SK-N-SH (cell line): Measurements from ENCODE around the gene MYCBPAP. TPM values are rescaled to one million over a fixed set of nuclear protein-coding genes. Genes with fewer than 3 reads are reported as not detected.
"Not testable (repeated sequence)": the region's sequence is repeated elsewhere in the genome, so short reads cannot be mapped to it uniquely, and the experiment has no call there.

Experiments used
- CTCF ChIA-PET: fragments of 300-600, 350-600 bp; formaldehyde crosslinking; extraction: SDS; loops from one replicate; lab custom pipeline; 2021; lab: Yijun Ruan, JAX
- POLR2A ChIA-PET: fragments of 350-600 bp; sonication (Branson Sonifier 250); formaldehyde crosslinking; extraction: SDS; loops from one replicate; lab custom pipeline; 2020; ENCODE audit warnings: antibody characterized with exemption, inconsistent platforms; lab: Yijun Ruan, JAX
- DNase-seq: peaks from one replicate; pipeline ENCODE4 v3.0.0; 2012
- H2AFZ ChIP-seq: fragments of 200-600 bp; sonication (generic); 2 replicates; pipeline ENCODE4 v1.8.1; 2016; ENCODE audit warnings: antibody characterized with exemption, mild to moderate bottlenecking, low read depth
- H3F3A ChIP-seq: fragments of 200-600 bp; sonication (generic); replicated peaks from 2 replicates; pipeline ENCODE3; 2016; ENCODE audit warnings: antibody characterized with exemption, mild to moderate bottlenecking; ENCODE audit not compliant: insufficient read depth
- H3K27ac ChIP-seq, 2 experiments: fragments of 200-500 bp in 1 of 2; fragments of 200-600 bp in 1 of 2; sonication (Bioruptor generic) in 1 of 2; sonication (generic), shearing (Covaris generic) in 1 of 2; 2 replicates each; pipeline versions ENCODE4 v1.5.1 to v1.6.1; 2014 to 2016; ENCODE audit warnings: low read depth in 2 of 2, inconsistent platforms in 1 of 2, low read length in 1 of 2, mild to moderate bottlenecking in 1 of 2, mixed read lengths in 1 of 2
- H3K27me3 ChIP-seq: fragments of 200-600 bp; sonication (generic), shearing (Covaris generic); 2 replicates; pipeline ENCODE4 v1.6.1; 2016; ENCODE audit warnings: mixed run types; ENCODE audit not compliant: insufficient read depth
- H3K36me3 ChIP-seq, 2 experiments: fragments of 200-500 bp in 1 of 2; fragments of 200-600 bp in 1 of 2; sonication (Bioruptor generic) in 1 of 2; sonication (generic) in 1 of 2; replicated peaks in 1 of 2; 2 replicates each; pipeline versions ENCODE3 to v1.5.1; 2014 to 2016; ENCODE audit warnings: low read length in 1 of 2, mild to moderate bottlenecking in 1 of 2; ENCODE audit not compliant: insufficient read depth in 2 of 2, control insufficient read depth in 1 of 2
- H3K4me1 ChIP-seq, 2 experiments: fragments of 200-500 bp in 1 of 2; fragments of 200-600 bp in 1 of 2; sonication (Bioruptor generic) in 1 of 2; sonication (generic), shearing (Covaris generic) in 1 of 2; 2 replicates each; pipeline versions ENCODE4 v1.5.1 to v1.6.1; 2014 to 2016; ENCODE audit warnings: low read depth in 1 of 2, low read length in 1 of 2, mixed run types in 1 of 2; ENCODE audit not compliant: insufficient read depth in 2 of 2, control insufficient read depth in 1 of 2
- H3K4me2 ChIP-seq: fragments of 200-600 bp; sonication (generic), shearing (Covaris generic); 2 replicates; pipeline ENCODE4 v1.6.1; 2017; ENCODE audit warnings: mixed run types
- H3K4me3 ChIP-seq, 2 experiments: fragments of 200-500 bp in 1 of 2; fragments of 200-600 bp in 1 of 2; sonication (Bioruptor generic) in 1 of 2; sonication (generic), shearing (Covaris generic) in 1 of 2; 2 replicates each; pipeline versions ENCODE4 v1.5.1 to v1.8.1; 2014 to 2016; ENCODE audit warnings: low read depth in 2 of 2, inconsistent platforms in 1 of 2, low read length in 1 of 2, mild to moderate bottlenecking in 1 of 2, mixed read lengths in 1 of 2, moderate library complexity in 1 of 2
- H3K79me2 ChIP-seq: fragments of 200-600 bp; sonication (generic); 2 replicates; pipeline ENCODE4 v1.8.1; 2017; ENCODE audit warnings: mild to moderate bottlenecking; ENCODE audit not compliant: insufficient read depth
- H3K9ac ChIP-seq: fragments of 200-600 bp; sonication (generic); 2 replicates; pipeline ENCODE4 v1.6.1; 2017; ENCODE audit warnings: mixed run types
- H3K9me2 ChIP-seq: fragments of 200-600 bp; sonication (generic); 2 replicates; pipeline ENCODE4 v1.6.1; 2017; ENCODE audit warnings: mixed run types
- H3K9me3 ChIP-seq: fragments of 200-600 bp; sonication (generic); 2 replicates; pipeline ENCODE4 v1.6.1; 2017; ENCODE audit warnings: mixed run types, mild to moderate bottlenecking, moderate library complexity
- H4K20me1 ChIP-seq: fragments of 200-600 bp; sonication (generic); 2 replicates; pipeline ENCODE4 v1.6.1; 2017; ENCODE audit warnings: mild to moderate bottlenecking, mixed run types; ENCODE audit not compliant: insufficient read depth
- FOSL2 ChIP-seq: IDR thresholded peaks from 2 replicates; pipeline ENCODE4 v1.4.0; 2012; ENCODE audit warnings: low read depth, mild to moderate bottlenecking, moderate library complexity, borderline replicate concordance
- FOXM1 ChIP-seq: IDR thresholded peaks from 2 replicates; pipeline ENCODE4 v1.4.0; 2012; ENCODE audit warnings: low read depth, mild to moderate bottlenecking
- NFIC ChIP-seq: IDR thresholded peaks from 2 replicates; pipeline ENCODE4 v1.4.0; 2012; ENCODE audit warnings: borderline replicate concordance
- RCOR1 ChIP-seq: fragments of 150-350 bp; IDR thresholded peaks from 2 replicates; pipeline ENCODE4 v1.6.1; 2017; ENCODE audit warnings: antibody characterized with exemption, low read length
- RXRA ChIP-seq: IDR thresholded peaks from 2 replicates; pipeline ENCODE4 v1.4.0; 2012; ENCODE audit warnings: low read depth, mild to moderate bottlenecking, borderline replicate concordance
- WGBS: methylation state at CpG from one replicate; pipeline ENCODE4 v1.1.6; 2017; ENCODE audit warnings: low lambda C conversion rate; 5-methylcytosine and 5-hydroxymethylcytosine counted together
- polyA plus RNA-seq, 3 experiments: library from polyadenylated mRNA; depleted of rRNA; stranded (reverse); fragments of >200 nt; gene quantifications; 2 replicates each; pipeline ENCODE4 v1.2.3, GENCODE V29; 2012
- TF ChIP-seq, protein P1 (sequence below): IDR thresholded peaks from 2 replicates; pipeline ENCODE4 v1.6.1; 2012; ENCODE audit warnings: mild to moderate bottlenecking, low read depth, low read length, moderate library complexity
- TF ChIP-seq, protein P2 (sequence below): IDR thresholded peaks from 2 replicates; pipeline ENCODE4 v1.4.0; 2012; ENCODE audit warnings: low read depth, borderline replicate concordance

MYCBPAP gene
- polyA plus RNA-seq, 1 of the 3 experiments (the other 2 are of a cell fraction), result 2.4 TPM

DNA sequence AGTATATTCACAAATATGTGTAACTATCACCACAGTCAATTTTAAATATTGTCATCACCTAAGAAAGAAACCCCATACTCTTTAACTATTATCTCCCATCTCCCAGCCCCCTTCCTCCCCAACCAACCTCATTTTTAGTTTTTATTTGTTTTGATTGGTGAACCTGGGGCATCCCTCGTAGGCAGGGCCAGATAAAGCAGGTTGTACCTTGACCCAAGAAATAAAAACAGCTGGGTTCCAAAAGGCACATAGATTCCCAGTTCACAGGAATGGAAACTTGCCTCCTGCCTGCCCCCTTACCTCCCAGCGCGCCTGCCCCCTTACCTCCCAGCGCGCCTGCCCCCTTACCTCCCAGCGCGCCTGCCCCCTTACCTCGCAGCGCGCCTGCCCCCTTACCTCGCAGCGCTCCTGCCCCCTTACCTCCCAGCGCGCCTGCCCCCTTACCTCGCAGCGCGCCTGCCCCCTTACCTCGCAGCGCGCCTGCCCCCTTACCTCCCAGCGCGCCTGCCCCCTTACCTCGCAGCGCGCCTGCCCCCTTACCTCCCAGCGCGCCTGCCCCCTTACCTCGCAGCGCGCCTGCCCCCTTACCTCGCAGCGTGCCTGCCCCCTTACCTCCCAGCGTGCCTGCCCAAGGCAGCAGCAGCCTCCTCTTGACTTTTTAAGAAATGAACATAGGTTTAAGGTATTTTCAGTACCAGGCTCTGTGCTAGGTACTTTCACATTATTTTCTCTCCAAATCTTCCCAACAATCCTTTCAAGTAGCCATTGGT lies 32.3 kb upstream of the MYCBPAP start:
- H3F3A ChIP-seq, result peaks cover 14% of the 10 kb centered on the region
- H3K9me2 ChIP-seq, H3K9ac ChIP-seq, H3K27ac ChIP-seq, H3K4me3 ChIP-seq, POLR2A ChIA-PET, H3K27me3 ChIP-seq, H3K4me2 ChIP-seq, H3K9me3 ChIP-seq, H4K20me1 ChIP-seq, DNase-seq, H2AFZ ChIP-seq: not testable (repeated sequence)
- WGBS, result 74% methylated on average over 33 of the region's 33 CpGs
- peaks cover 0 to 10% of the 10 kb centered on the region in 2 experiments for H3K36me3 ChIP-seq
- H3K4me1 ChIP-seq, result peaks cover 7 to 17% of the 10 kb centered on the region in 2 experiments; a peak in 2 of 4 replicates
- CTCF ChIA-PET, result interaction anchor here (0.9 to 5.9 kb wide), 9 partner anchors 9 to 114 kb away, joined by 3 to 85 read pairs (median 4); partner anchors contain the start of gene LRRC59
- peaks cover 16% of the 10 kb centered on the region for H3K79me2 ChIP-seq

DNA sequence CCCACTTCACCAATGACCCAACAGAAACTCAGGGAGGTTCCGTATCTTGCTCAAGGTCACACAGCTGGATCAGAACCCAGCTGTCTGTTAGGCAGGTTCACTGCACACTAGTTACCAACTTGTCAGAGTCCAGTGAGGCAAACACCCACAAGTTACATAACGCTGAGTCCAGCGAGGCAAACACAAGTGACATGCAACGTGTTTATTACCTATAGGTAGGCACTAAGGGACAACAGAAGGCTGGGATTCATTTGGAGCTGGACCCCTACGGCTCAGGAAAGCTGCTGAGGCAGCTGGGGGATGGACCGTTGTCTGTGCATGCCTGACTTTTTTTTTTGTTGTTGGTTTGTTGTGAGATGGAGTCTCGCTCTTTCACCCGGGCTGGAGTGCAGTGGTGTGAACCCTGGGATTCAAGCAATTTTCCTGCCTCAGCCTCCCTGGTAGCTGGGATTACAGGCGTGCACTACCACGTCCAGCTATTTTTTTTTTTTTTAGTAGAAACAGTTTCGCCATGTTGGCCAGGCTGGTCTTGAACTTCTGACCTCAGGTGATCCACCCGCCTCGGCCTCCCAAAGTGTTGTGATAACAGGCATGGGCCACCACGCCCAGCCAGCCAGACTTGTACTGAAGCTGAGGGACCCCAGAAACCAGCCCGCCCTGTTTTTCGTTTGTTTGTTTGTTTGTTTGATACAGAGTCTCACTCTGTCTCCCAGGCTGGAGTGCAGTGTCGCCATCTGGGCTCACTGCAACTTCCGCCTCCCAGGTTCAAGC lies 31.5 kb upstream of the MYCBPAP start:
- Histone ChIP-seq H4K20me1 (no peaks in the 10 kb centered on the region), H3K9ac (no peak overlapping the region), H3F3A (peaks cover 14% of the 10 kb centered on the region), H3K27me3 (no peaks in the 10 kb centered on the region), H3K9me3 (no peaks in the 10 kb centered on the region), H3K4me2 (no peak overlapping the region), H3K9me2 (no peaks in the 10 kb centered on the region), H3K79me2 (peaks cover 16% of the 10 kb centered on the region)
- DNase-seq, result no peak
- CTCF ChIA-PET, result interaction anchor here (1.3 to 5.9 kb wide), 6 partner anchors 8 to 115 kb away, joined by 3 to 85 read pairs (median 21); partner anchors contain the start of genes CHAD and LRRC59
- POLR2A ChIA-PET, result no interaction called here
- no peak for TF ChIP-seq NFIC
- TF ChIP-seq RCOR1, result no peak
- TF ChIP-seq, protein P1, sequence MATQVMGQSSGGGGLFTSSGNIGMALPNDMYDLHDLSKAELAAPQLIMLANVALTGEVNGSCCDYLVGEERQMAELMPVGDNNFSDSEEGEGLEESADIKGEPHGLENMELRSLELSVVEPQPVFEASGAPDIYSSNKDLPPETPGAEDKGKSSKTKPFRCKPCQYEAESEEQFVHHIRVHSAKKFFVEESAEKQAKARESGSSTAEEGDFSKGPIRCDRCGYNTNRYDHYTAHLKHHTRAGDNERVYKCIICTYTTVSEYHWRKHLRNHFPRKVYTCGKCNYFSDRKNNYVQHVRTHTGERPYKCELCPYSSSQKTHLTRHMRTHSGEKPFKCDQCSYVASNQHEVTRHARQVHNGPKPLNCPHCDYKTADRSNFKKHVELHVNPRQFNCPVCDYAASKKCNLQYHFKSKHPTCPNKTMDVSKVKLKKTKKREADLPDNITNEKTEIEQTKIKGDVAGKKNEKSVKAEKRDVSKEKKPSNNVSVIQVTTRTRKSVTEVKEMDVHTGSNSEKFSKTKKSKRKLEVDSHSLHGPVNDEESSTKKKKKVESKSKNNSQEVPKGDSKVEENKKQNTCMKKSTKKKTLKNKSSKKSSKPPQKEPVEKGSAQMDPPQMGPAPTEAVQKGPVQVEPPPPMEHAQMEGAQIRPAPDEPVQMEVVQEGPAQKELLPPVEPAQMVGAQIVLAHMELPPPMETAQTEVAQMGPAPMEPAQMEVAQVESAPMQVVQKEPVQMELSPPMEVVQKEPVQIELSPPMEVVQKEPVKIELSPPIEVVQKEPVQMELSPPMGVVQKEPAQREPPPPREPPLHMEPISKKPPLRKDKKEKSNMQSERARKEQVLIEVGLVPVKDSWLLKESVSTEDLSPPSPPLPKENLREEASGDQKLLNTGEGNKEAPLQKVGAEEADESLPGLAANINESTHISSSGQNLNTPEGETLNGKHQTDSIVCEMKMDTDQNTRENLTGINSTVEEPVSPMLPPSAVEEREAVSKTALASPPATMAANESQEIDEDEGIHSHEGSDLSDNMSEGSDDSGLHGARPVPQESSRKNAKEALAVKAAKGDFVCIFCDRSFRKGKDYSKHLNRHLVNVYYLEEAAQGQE, result no peak
- no peak for TF ChIP-seq FOSL2
- TF ChIP-seq, protein P2, sequence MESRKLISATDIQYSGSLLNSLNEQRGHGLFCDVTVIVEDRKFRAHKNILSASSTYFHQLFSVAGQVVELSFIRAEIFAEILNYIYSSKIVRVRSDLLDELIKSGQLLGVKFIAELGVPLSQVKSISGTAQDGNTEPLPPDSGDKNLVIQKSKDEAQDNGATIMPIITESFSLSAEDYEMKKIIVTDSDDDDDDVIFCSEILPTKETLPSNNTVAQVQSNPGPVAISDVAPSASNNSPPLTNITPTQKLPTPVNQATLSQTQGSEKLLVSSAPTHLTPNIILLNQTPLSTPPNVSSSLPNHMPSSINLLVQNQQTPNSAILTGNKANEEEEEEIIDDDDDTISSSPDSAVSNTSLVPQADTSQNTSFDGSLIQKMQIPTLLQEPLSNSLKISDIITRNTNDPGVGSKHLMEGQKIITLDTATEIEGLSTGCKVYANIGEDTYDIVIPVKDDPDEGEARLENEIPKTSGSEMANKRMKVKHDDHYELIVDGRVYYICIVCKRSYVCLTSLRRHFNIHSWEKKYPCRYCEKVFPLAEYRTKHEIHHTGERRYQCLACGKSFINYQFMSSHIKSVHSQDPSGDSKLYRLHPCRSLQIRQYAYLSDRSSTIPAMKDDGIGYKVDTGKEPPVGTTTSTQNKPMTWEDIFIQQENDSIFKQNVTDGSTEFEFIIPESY, result no peak
- no peak for TF ChIP-seq RXRA
- no peak for TF ChIP-seq FOXM1
- TF ChIP-seq, all 33 proteins: peak for 0
- H2AFZ ChIP-seq, result no peak overlapping the region
- no peak overlapping the region for H3K4me3 ChIP-seq
- 91% methylated on average over 18 of the region's 18 CpGs for WGBS
- peaks cover 0 to 13% of the 10 kb centered on the region in 2 experiments for H3K36me3 ChIP-seq
- H3K4me1 ChIP-seq, result peaks cover 7 to 17% of the 10 kb centered on the region in 2 experiments; a peak in 2 of 4 replicates
- H3K27ac ChIP-seq, result no peak overlapping the region
